ENCODE data around the gene MIGA1.

The MIGA1 gene

DNA sequence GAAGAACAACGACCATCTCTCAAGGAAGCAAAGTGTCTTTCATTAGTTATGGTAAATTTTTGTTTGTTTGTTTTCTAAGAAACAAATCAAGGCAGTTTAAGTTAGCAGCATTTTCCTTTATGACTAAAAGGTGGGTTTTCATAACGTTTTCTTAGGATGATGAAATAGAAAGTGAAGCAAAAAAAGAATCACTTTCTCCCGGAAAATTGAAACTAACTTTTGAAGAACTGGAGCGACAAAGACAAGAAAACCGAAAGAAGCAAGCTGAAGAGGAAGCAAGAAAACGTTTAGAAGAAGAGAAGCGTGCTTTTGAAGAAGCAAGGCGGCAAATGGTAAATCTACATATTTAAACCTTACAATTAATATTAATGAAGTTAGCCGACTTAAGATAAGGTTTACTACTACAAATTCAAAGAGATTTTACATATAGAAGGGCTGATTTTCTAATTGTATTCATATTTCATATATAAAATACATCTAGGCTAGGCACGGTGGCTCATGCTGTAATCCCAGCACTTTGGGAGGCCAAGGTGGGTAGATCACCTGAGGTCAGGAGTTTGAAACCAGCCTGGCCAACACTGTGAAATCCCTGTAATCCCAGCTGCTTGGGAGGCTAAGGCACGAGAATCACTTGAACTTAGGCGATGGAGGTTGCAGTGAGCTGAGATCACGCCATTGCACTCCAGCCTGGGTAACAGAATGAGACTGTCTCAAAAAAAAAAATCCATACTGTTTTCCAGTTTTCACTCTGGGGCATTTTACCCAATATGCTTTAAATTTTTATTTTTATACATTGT is 147.3 kb downstream of the MIGA1 start:
- no peak for DNase-seq

DNA sequence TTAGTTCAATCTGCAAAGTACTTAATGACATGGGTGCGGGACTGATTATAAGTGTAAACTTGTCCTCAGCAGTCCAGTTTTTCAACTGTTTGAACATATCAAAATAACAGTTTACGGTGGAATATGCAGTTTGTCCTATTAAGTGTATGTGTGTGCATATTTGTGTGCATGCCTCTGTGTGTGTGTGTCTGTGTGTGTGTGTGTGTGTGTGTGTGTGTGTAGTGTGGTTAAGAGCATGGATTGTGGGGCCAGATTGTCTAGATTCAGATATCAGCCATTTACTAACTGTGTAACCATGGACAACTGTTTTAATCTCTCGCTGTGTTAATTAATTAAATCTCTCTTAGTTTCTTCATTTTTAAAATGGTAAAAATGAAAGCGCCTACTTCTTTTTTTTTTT is 148.0 kb downstream of the MIGA1 start:
- DNase-seq, result no peak
